ENCODE results near the gene HLA-A. TPM values are rescaled to one million over a fixed set of nuclear protein-coding genes. Genes with fewer than 3 reads are reported as not detected.

HLA-A gene
- total RNA-seq, 2 donors from 2014 or later = 104 to 281 TPM

DNA sequence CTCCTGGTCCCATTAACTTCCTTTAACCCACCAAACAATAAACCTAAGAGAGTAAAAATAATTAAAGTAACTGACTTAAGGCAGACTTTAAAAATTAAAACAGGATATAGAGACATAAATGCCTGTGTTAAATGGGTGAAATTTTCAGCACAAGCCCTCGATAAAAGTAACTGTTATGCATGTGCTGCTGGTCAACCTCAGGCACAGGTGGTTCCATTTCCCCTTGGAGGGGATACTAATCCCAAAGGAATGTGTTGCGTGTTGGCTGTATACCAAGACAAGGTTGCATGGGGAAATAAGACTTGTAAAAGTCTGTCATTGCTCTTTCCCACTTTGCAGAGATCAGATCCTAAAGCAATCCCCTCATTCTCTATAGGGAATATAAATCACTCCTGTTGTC, 25.8 kb downstream of the HLA-A start:
- no peak for TF ChIP-seq POLR2A (IDR thresholded peaks at IDR 0.05)
- TF ChIP-seq, protein P1, sequence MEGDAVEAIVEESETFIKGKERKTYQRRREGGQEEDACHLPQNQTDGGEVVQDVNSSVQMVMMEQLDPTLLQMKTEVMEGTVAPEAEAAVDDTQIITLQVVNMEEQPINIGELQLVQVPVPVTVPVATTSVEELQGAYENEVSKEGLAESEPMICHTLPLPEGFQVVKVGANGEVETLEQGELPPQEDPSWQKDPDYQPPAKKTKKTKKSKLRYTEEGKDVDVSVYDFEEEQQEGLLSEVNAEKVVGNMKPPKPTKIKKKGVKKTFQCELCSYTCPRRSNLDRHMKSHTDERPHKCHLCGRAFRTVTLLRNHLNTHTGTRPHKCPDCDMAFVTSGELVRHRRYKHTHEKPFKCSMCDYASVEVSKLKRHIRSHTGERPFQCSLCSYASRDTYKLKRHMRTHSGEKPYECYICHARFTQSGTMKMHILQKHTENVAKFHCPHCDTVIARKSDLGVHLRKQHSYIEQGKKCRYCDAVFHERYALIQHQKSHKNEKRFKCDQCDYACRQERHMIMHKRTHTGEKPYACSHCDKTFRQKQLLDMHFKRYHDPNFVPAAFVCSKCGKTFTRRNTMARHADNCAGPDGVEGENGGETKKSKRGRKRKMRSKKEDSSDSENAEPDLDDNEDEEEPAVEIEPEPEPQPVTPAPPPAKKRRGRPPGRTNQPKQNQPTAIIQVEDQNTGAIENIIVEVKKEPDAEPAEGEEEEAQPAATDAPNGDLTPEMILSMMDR (IDR thresholded peaks at IDR 0.05) = no peak
- Histone ChIP-seq H3K27ac (peak overlapping the region; percentile 16 to 88 (median 62)), H3K9me3 (no peaks in the 10 kb centered on the region), H3K27me3 (no peaks in the 10 kb centered on the region), H3K36me3 (replicated peaks in 1 of 2; ENCODE audit: insufficient read depth in 1 of 2, low read depth in 2 of 2) (no peaks in the 10 kb centered on the region), H3K4me3 (no peak overlapping the region), H3K4me1 (peaks cover 44% of the 10 kb centered on the region)
- WGBS, 2 donors = 15 to 26% methylated on average over 2 of the region's 2 CpGs
- DNase-seq (peak; percentile 50 to 73 (median 62)), ATAC-seq (peak; percentile 30)
- intact Hi-C loops (cut with DNase I) = no loop called here

DNA sequence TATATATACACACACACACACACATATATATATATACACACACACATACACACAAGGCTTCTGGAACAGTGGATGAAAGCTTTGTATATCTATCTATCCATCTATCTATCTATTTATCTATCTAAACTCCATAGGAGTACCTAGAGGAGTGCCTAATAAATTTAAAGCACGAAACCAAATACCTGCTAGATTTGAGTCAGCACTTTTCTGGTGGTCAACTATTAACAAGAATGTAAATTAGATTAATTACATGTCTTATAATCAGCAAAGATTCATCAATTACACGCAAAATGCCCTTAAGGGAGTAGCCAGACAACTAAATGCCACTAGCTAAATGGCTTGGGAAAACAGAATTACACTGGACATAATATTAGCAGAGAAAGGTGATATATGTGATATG, 26.6 kb downstream of the HLA-A start:
- H3K4me3 ChIP-seq = no peak overlapping the region
- no peaks in the 10 kb centered on the region for H3K27me3 ChIP-seq
- ATAC-seq = no peak

DNA sequence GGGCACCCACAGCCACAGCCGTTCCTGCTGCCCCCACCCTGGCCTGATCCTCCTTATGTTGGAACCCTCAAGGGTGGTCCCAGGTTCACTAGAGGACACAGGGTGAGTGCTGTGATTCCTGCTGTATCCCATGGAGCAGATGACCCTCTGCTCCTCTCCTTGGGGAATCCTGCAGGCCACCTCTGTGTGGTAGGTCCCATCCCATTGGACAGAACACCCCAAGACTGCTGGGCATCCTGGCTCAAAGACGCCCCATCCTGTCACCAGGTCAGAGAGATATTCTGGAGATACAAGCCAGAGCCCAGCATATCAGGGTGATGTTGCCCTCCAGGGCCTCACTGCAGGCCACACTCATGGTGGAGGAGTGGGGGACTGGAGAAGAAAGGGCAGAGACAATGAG, 28.4 kb downstream of the HLA-A start:
- no peak for TF ChIP-seq POLR2A (IDR thresholded peaks at IDR 0.05)
- TF ChIP-seq, protein P1 (IDR thresholded peaks at IDR 0.05) = no peak
- Histone ChIP-seq H3K27me3 (no peaks in the 10 kb centered on the region), H3K27ac (no peak overlapping the region), H3K4me3 (no peak overlapping the region), H3K4me1 (peaks cover 42% of the 10 kb centered on the region), H3K36me3 (replicated peaks in 1 of 2; ENCODE audit: insufficient read depth in 1 of 2, low read depth in 2 of 2) (no peaks in the 10 kb centered on the region), H3K9me3 (no peaks in the 10 kb centered on the region)
- WGBS, 2 donors = 67 to 68% methylated on average over 1 to 2 of the region's 2 CpGs
- intact Hi-C loops (cut with DNase I) = no loop called here
- DNase-seq (no peak), ATAC-seq (no peak)

More for the DNA sequence above, 26.6 kb downstream of the HLA-A start:
- intact Hi-C loops (cut with DNase I) = no loop called here
- Histone ChIP-seq H3K36me3 (replicated peaks in 1 of 2; ENCODE audit: insufficient read depth in 1 of 2, low read depth in 2 of 2) (no peaks in the 10 kb centered on the region), H3K9me3 (no peaks in the 10 kb centered on the region), H3K4me1 (peaks cover 44% of the 10 kb centered on the region), H3K27ac (no peak overlapping the region)
- 80 to 93% methylated on average over 2 of the region's 2 CpGs for WGBS, 2 donors
- DNase-seq = no peak
- TF ChIP-seq, protein P1 (IDR thresholded peaks at IDR 0.05) = no peak
- TF ChIP-seq POLR2A (IDR thresholded peaks at IDR 0.05) = no peak

DNA sequence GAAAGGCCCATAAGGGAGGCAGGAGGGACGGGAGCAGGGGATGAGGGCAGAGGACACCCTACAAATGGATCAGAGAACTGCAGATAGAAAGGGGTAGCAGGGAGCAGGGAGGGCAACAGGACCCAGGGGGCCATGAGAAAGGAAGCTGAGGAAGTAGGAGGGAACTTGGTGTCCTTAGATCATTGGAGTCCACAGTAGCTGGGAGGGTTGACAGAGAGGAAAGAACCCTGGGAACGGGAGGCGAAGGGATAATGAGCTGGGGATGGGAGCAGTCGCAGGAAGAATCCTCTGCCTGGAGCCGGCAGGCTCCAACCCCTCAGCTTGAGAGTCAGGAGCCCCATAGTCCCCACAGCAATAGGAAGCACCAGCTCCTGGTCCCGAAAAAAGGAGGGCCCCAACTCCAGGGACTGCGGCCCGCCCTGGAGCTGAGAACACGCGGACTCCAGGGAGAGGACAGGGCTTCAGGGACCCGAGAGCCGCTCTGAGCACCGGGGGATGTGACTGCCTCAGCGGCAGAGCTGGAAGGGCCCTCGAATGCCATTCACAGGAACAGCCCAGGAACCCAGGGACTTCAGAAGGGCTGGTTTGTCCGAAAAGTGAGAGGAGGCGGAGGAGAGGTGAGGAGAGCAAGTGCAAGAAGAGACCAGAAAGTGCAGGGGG, 32.7 kb downstream of the HLA-A start:
- no peaks in the 10 kb centered on the region for H3K36me3 ChIP-seq (replicated peaks in 1 of 2; ENCODE audit: insufficient read depth in 1 of 2, low read depth in 2 of 2)
- peak overlapping the region in 1 of 4 donors; percentile 13 for H3K27ac ChIP-seq
- intact Hi-C loops (cut with DNase I) = no loop called here
- TF ChIP-seq POLR2A (IDR thresholded peaks at IDR 0.05) = no peak
- TF ChIP-seq, protein P1 (IDR thresholded peaks at IDR 0.05) = no peak
- peaks cover 26% of the 10 kb centered on the region for H3K4me1 ChIP-seq
- peak overlapping the region in 1 of 2 donors; percentile 28 for H3K4me3 ChIP-seq
- ATAC-seq = no peak
- no peaks in the 10 kb centered on the region for H3K27me3 ChIP-seq
- no peaks in the 10 kb centered on the region for H3K9me3 ChIP-seq
- WGBS, 2 donors = 13 to 39% methylated on average over 12 to 17 of the region's 17 CpGs
- peak in 1 of 4 donors; percentile 21 for DNase-seq

DNA sequence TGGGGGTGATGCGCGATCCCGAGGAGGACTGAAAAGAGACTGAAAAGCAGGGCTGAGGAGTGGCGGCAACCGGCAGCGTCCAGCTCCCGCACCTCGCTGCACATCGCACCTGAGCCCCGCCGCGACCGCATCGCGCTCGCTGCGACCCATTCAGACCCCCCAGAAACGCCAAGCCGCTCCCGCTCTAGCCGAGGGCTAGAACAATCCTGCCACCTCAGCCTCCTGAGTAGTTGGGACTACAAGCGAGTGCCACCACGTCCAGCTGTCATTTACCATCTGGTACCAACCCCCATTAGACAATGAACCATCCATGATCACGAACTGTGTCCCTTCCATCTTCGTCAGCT, 33.2 kb downstream of the HLA-A start:
- intact Hi-C loops (cut with DNase I) = no loop called here
- H3K27ac ChIP-seq = peak overlapping the region in 1 of 4 donors; percentile 13
- H3K27me3 ChIP-seq = no peaks in the 10 kb centered on the region
- TF ChIP-seq, protein P1 (IDR thresholded peaks at IDR 0.05) = no peak
- no peak for TF ChIP-seq POLR2A (IDR thresholded peaks at IDR 0.05)
- no peaks in the 10 kb centered on the region for H3K36me3 ChIP-seq (replicated peaks in 1 of 2; ENCODE audit: insufficient read depth in 1 of 2, low read depth in 2 of 2)
- ATAC-seq (no peak), DNase-seq (peak in 1 of 4 donors; percentile 17)
- H3K9me3 ChIP-seq = no peaks in the 10 kb centered on the region
- H3K4me3 ChIP-seq = peak overlapping the region in 1 of 2 donors; percentile 28
- peaks cover 26% of the 10 kb centered on the region for H3K4me1 ChIP-seq
- WGBS, 2 donors = 5 to 8% methylated on average over 14 to 25 of the region's 25 CpGs

Measured in body of pancreas (tissue), 4 donors.